SH-SY5Y (cell line): Measurements from ENCODE around the gene SEMA5B.

ENCODE experiments used
- GATA2 ChIP-seq: IDR thresholded peaks from 2 replicates; pipeline ENCODE4 v1.6.1; 2011; ENCODE audit warnings: mild to moderate bottlenecking, low read depth, low read length
- GATA3 ChIP-seq: IDR thresholded peaks from 2 replicates; pipeline ENCODE4 v1.6.1; 2011; ENCODE audit warnings: low read depth, mild to moderate bottlenecking, low read length, moderate library complexity

GRCh38 chr3:122875547-122876127 is 151.9 kb downstream of the SEMA5B start:
- TF ChIP-seq GATA2 = no peak
- no peak for TF ChIP-seq GATA3
